D341Med (cell line): ENCODE data around the gene TBL1X.
"Not testable (repeated sequence)": the region's sequence is repeated elsewhere in the genome, so short reads cannot be mapped to it uniquely, and the experiment has no call there.

ENCODE experiments used
- DNase-seq: peaks from one replicate; pipeline ENCODE4 v3.0.0; 2012; ENCODE audit warnings: low spot score

The TBL1X gene

DNA sequence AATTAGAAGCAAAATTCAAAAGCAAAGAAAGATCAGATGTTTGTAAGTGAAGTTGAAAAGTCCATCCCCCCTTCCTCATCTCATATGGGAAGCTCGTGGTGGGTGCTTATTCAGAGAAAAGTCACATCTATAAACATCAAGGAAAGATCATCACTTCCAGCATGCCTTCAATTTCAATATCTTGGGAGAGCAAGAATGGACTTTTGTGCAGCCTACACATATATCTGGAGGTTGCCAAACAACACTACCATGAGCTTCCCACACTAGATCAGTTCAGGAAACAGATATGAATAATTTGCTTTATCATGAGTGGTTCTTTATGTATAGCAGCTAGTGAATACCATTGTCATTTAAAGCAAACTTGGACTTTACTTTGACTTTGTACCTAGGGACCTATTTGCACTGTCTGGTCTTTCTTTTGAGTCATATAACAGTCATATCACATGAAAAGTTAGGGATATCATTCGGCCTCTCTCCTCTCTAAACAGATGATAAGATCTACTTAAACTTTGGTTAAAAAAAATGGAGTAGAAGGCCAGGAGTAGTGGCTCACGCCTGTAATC lies 5.6 kb upstream of the TBL1X start:
- no peak for DNase-seq

DNA sequence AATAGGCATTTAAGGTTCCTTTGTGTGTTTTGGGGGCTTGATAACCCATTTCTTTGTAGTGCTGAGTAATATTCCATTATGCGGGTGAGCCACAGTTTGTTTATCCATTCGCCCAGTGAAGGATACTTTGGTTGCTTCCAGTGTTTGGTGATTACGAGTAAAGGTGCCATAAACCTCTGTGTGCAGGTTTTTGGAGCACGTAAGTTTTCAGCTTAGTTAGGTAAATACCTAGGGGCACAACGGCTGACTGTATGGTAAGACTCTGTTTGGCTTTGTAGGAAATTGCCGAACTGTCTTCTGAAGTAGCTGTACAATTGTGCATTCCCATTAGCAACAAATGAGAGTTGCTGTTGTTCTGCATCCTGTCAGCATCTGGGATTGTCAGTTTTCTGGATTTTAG lies 3.8 kb upstream of the TBL1X start:
- DNase-seq, result no peak

DNA sequence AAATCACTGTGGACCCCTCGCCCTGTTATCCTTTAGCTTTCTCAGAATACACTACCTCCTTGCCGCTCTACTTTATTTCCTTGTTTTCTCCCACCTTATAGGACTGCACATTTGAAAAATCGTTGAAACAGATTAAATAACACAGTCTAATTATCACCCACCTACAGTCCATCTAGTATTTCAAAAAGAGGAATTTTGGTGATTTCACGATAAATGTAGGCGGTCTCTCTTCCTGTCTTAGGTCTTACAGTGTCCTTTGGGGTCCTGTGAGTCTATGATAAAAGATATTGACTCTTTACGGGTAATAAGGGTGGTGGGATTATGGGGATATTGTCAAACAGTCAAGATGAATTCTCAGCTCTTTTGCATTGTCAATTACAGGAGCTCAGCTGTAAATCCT lies 2.4 kb upstream of the TBL1X start:
- no peak for DNase-seq

DNA sequence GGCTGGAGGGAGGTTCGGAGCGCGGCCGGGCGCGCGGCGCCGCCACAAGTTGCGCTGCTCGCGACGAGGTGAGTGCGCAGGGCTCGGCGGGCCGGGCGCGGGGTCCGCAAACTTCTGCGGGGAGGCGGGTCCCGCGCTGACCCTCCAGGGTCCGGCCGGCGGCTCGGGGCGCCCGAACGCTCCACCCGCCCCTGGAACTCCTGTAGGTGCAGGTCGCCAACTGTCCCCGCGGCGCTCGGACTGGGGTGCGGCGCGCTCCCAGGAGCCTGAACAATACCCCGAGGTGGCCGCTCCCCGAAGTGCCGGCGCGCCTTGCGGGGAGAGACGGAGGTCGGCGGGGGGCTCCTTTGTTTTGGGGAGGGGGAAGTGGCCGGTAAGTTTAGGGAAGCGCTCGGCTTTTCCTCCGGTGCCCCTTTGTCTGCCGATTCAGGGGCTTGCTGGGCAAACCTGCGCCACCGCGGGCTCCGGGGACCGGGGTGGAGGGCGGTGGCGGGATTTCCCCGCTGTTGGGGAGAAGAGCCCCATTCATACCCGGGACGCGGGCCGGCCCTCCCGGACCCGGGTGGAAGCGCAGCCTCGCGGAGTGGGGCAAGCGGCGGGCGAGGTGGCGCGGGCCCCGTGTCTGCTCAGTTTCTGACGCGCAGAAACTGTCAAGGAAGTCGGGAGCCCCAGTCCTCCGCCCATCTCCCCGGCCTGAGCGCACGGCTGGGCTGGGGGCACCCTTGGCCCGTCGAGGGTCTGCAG lies 694 bp downstream of the TBL1X start:
- peak; percentile 43 for DNase-seq

DNA sequence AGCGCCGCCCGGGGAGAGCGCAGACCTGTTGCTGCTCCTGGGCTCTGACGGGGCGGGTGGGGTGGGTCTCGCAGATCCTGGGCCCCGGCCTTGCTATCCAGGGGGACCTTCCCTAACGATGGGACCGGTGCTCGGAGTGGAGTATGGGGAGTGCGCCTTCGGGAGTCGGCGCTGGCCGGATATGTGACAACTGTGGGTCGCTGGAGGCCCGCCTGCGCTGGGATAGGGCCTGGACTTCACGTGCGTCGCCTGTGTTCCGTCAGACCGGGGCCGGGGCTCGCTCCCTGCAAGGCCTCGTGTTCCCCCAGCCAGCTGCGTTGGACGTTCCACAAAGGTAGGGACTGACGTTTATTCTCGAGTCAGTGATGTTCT lies 1.3 kb downstream of the TBL1X start:
- peak; percentile 41 for DNase-seq

DNA sequence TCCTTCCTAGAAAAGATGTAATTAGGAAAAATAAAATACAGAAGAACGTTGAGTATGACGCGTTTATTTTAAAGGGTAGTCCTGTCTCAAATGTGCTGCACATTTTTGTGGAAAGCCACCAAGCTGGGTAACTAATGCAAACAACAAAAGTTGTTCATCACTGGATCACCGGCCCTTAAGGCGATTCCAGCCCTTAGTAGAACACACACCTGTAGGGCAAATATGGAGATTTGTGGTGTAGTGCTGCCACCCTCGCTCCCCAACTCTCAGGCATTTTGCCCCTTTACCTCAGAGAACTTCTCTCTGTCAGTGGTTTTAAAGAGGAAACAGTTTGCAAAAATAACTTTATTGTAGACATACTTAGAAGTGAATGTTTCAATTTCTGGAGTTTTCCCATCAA lies 1.9 kb downstream of the TBL1X start:
- DNase-seq, result no peak

DNA sequence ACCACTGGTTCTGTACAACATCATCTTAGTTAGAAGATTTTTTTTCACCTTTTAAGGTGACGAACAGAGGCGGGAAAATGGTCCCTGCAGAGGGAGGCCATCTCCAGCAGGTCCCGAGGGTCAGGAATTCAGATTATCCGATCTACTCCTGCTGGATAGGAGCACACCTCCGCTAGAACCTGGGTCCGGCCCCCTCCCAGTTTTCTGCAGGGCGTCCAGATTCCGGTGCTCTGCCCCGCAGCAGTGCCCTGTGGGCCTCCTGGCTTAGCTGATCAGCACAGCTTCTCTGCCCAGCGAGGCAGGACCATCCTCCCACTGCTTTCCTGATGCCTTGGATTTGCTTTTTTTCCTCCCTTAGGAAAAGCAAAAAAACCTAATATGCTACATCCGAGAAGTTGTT lies 2.3 kb downstream of the TBL1X start:
- DNase-seq, result no peak

DNA sequence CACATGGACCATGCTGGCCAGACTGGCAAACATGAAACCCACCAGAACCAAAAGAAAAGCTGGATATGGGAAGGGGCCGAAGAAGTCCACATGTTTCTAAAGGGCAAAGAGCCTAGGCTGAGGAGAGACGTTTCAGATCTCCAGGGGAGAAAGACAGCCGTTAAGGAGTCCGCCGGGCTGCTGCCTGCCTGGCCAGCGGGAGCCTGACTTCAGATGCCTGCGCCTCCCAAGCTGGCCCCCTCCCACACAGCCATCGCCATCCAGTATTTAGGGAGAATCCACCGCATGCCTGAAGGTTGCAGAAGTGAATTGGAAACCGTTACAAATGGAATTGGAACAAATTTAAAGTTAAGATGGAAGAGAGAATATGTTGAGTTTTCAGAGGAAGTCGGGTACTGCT lies 2.9 kb downstream of the TBL1X start:
- DNase-seq, result no peak

DNA sequence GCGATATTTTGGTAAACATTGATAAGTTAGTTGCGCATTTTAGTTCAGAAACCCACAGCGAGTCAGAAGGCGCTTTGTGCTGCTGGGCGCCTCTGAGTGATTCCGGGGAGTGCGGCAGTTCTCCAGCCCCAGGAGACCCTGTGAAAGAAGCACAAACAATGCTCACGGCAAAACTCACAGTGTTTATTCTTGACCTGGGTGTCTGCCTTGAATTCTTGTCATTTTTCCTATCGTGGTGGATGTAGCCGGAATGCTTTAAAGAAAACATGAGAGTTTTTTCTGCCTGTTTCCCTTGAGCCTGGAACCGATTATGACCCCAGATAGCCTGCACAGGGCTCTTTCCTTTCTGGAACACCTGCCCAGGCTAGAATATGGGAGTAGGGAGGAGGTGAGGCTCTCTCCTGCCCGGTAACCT lies 6.7 kb downstream of the TBL1X start:
- no peak for DNase-seq

DNA sequence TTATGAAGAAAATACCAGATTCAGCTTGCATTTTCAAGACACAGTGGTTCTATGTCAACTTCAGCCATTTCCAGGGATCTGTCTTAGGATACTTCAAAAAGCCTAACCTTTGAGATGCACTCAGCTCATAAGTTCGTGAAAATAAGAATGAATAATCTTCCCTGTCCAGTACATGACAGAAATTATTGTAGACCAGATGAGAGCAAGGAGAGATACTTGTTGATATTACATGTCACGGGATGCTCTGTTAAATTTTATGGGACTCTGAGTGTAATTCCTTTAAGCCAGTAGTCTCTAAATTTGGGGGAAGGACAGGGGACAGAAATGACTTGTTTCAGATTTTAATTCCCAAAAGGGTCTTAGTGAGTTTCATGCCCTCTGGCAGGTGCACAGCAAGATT lies 8.8 kb downstream of the TBL1X start:
- no peak for DNase-seq

DNA sequence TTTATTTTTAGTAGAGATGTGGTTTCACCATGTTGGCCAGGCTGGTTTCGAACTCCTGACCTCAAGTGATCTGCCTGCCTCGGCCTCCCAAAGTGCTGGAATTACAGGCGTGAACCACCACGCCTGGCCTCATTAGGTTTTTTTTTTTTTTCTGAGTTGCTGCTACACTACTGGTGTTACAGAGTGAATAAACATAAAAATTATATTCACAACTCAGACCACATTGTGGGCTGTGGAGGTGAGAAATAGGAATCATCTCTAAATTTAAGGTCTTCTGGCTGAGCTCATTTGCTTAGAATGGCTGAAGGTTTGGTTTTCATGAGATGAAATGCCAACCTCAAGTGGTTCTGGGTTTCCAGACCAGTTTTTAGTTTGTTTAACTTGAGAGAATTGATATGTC lies 10.6 kb downstream of the TBL1X start:
- DNase-seq, result not testable (repeated sequence)

DNA sequence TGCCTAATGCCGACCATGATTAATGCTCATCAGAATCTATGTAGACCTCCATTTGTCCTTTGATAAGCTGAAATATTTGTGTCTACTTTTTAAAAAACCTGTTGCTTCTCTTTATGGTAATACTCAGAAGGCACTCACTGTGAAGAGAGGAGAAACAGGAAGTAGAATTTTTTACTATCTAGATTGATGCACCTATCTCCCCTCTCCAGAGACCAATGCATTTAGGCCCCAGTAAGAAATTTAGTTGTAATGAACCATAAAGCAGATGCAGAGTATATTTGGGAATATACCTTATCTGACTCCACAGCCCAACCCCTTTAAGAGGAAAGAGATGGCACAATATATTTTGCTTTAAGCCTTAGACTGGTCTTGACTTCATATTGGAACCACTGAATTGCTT lies 11.1 kb downstream of the TBL1X start:
- DNase-seq, result no peak

DNA sequence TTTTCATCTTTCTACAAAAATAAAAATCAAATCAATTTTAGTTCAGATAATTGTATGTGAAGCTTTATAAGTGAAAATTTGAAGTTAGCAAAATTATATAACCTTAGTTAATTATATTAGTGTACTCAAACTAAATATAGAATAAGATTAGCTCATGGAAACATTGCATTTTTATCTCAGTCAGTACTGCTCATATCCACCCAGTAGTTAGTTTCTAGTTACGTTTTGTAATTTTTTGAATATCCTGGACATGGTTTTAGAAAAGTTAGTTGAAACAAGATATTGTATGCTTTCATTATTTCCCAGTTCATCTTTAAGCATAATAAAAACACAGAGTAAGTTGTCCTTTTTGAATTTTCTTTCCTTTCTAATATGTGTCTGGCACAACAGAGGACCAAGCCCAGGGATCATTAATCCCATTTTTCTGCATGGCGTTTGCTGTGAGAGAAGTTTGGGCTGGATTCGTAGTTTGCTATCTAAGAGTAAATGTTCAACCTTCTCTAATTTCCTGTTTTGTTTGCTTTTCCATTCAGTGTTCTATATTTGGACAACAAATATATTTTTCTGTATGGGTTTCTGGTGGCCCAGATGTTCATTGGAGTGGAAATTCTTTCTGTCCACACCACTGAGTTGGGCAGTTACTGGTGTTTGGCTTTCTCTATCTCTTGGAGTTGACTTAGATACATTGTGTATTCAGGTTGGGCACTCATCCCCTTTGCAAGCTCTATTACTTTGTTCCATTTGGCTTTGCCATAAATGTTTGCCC lies 12.1 kb downstream of the TBL1X start:
- no peak for DNase-seq

DNA sequence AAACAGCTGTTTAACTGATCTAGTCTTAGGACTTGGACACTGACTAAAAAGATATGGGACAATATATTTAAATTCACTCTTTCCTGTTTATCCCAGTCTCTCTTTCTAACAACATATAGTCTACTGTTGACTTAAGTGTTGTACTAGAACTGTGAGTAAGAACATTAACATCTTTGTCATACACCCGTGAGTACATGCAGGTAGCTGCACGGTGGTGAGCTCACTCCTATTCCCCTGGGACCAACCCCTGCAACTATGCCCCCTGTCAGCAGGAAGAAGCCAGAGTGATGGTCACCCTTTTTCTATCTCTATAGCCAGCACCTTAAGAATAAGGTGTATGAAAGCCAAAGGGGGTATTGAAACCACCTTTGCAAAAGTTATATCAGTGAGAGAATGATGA lies 17.6 kb downstream of the TBL1X start:
- no peak for DNase-seq

DNA sequence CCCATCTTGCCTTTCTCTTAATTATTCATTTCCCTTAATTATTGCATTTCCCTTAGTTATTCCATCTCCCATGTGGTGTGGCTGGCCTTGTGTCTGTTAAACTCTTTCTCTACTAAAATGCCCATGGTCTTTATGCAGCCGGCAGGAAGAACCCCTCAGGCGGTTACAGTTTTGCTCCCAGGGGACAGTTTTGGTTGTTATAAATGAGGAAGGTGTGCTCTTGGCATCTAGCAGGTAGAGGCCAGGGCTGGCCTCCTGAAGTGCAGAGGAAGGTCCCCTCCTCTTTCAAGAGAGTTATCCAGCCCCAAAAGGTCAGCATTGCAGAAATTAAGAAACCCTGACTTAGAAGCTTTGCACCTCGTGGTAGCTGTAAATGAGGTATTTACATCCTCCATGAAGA lies 18.0 kb downstream of the TBL1X start:
- no peak for DNase-seq

DNA sequence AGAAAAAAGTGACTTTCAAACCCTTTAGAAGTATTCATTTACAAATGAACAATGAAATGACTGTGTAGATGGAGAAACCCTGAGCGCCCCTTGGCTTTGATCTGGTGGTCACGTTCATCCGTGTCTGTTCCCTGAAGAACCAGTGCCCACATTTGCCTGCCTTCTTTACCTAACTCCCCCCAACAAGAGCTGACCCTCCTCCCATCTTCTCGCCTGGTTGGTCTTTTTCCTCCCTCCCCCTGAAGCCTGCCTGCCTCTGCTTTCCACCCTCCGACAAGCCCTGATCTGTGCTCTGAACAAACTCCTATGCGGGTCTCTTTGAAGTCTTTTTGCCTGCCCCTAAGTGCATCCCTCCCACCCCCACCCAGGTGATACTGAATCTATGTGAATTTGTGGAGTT lies 18.5 kb downstream of the TBL1X start:
- no peak for DNase-seq

DNA sequence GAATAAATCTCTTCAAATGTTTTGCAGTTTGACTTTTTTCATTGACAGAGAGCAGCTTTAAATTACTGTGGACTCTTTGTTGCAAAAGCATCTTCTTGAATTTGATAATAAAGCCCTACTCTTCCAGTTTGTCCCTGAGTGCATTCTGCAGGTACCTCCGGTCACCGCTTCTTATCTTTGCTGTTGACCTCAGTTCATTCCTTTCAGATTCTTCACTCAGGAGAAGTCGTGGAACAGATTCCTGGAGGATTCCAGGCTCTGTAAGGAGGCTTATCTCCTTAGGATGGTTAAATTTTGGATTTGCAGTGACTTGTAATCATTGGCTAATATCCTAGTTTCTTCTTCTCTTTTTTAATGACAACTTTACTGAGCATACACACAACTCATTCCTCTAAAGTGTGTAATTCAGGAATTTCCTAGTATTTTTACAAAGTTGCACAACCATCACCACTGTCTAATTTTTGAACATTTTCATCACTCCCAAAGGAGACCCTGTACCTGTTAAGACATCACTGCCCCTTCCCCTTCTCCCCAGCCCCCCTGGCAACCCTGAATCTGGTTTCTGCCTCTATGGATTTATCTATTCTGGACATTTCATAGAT lies 22.0 kb downstream of the TBL1X start:
- no peak for DNase-seq

DNA sequence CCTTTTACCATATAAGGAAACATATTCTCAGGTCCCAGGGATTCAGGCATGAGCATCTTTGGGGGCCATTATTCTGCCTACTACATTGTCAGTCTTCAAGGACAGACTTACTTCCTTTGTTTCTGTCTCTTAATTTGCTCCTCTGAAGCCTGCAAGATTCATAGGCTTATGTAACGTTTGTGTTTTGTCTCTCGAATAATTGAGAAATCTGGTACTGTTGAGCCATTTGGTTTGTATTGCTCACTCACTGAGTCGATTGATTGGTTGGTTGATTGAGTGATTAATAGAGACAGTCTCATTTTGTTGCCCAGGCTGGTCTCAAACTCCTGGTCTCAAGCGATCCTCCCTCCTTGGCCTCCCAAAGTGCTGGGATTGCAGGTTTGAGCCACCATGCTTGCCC lies 23.7 kb downstream of the TBL1X start:
- no peak for DNase-seq

DNA sequence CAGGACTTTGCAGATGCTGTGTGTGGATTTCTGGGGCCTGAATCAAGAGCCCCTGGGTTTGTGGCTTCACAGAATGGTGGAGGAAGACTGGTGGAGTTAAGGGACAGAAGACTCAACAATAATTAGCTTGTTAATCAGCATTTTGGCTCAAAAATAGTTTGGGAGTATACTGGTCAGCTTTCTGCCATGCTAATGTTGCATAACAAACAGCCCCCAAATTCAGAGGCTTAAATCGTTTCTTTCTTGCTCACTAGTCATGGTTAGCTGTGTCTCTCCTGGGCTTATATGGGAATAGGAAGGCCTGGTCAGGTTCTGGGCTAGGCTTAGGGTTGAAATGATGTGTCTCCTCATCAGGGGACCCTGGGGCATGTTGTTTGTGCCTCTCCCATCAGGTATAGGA lies 24.4 kb downstream of the TBL1X start:
- DNase-seq, result no peak

DNA sequence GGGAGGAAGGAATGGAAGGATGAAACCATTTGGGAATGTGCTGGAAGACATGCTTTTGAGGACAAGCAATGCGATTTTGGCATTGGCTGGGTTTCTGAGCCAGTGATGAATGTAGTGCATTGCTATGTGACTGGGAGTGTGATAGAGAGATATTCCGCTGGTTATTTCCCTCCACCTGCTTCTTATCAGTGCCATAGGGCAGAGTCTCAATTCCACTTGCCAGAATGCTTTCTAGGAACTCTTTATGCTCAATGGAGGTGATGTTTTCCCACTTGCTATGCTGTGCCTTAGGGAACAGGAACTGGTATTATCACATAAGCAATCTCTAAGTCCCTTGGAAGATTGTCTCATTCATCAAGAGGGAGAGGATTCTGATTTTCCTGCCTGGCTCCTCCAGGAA lies 28.0 kb downstream of the TBL1X start:
- DNase-seq, result no peak

DNA sequence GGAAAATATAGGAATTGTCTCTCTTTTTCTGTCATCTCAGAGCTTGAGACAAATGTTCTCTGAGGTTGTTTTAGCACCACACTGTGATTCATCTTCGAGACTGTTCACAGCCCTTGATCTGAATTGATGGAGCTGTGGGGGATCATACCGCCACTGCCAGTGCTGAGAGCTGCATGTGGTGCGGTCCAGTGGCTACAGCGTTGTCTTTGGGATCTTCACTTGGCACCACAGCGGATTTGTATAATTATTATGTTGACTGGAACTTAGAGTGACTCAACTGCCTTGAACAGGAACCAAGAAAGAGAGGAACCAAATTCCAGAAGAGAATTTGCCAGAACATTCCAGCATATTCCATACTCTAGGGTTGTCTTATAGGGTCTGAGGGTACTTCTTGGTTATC lies 29.1 kb downstream of the TBL1X start:
- no peak for DNase-seq

DNA sequence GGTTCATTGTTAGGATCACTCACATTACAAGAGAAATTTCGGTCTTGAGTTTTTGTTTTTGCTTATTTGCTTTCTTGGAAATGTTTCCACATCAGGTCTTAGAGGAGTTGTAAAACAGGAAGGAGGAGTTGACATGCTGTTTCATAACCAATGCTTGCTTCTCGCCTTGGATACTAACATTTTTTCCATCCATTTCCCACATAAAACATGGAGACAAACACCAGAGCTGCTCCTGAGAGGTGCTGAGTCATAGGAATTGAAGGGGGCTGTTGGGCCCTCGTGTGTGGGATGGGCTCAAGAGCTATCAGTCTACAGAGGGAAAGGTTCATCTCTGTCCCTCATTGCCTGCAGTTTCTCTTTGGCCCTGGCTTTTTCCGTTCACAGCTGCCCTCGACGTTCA lies 29.9 kb downstream of the TBL1X start:
- DNase-seq, result no peak

DNA sequence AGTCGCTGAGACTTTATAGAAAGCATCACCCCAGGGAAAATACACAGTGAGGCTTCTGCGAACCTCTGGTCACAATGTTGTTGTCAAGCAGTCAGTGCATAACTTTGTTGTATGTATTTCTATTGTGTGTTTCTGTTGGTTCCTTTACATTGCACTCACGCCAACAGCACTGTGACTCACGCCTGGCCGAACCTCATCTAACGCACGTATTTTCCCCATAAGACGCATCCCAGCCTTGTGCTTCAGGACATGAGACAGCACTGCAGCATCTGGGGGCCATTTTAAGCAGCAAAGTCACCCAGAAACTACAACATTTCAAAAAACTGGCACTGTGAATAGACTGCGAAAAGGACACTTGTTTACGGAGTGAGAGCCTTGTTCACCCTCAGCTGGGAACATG lies 30.6 kb downstream of the TBL1X start:
- DNase-seq, result no peak
